ENCODE measurements around the gene IPO4. TPM values are rescaled to one million over a fixed set of nuclear protein-coding genes. Genes with fewer than 3 reads are reported as not detected.
A peak's percentile ranks its signal among the peaks of the same experiment; 100 is the strongest.

Gene IPO4
- total and polyA plus RNA-seq, 2 of the 13 experiments (the other 11 are each of a cell fraction or from before 2014, with no cell fraction given) = 39.0 to 179 TPM

DNA sequence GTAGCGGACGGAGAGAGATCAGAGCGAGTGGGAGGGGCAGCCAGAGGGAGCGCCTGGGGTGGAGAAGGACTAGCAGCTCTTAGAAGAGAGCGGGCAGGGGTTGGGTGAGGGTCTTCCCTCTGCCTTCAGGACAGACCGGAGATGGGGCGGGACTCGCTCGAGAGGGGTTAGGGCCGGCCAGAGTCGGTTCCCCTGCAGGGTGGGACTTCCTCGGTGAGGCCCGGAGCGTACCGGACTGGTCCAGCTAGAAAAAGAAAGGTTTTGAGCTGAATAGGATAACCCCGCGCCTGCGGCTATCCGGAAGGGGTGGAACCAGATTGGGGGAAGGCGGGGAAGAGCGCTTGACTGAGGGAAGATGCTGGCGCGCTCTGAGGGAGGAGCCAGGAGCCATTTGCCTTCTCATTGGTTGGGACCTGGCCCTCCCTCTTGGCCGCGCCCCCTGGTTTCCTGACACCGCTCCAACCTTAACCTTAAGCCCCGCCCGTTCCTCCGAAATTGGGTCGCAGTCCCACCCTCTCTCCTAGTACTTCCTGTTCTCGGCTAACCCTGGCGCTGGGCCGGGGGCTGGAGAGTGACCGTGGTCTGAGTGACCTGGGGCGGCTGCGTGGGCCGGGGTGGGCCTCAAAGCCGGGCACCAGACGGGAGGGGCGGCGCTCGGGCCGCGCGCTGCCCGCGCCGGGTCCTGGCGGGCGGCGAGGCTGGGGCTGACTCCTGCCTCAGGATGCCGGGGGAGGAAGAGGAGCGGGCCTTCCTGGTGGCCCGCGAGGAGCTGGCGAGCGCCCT is 41.4 kb downstream of the IPO4 start, which contains the start of gene RNF31 (continued):
- TF ChIP-seq, protein P1, sequence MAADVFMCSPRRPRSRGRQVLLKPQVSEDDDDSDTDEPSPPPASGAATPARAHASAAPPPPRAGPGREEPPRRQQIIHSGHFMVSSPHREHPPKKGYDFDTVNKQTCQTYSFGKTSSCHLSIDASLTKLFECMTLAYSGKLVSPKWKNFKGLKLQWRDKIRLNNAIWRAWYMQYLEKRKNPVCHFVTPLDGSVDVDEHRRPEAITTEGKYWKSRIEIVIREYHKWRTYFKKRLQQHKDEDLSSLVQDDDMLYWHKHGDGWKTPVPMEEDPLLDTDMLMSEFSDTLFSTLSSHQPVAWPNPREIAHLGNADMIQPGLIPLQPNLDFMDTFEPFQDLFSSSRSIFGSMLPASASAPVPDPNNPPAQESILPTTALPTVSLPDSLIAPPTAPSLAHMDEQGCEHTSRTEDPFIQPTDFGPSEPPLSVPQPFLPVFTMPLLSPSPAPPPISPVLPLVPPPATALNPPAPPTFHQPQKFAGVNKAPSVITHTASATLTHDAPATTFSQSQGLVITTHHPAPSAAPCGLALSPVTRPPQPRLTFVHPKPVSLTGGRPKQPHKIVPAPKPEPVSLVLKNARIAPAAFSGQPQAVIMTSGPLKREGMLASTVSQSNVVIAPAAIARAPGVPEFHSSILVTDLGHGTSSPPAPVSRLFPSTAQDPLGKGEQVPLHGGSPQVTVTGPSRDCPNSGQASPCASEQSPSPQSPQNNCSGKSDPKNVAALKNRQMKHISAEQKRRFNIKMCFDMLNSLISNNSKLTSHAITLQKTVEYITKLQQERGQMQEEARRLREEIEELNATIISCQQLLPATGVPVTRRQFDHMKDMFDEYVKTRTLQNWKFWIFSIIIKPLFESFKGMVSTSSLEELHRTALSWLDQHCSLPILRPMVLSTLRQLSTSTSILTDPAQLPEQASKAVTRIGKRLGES (CRISPR knock-in tag; IDR thresholded peaks at IDR 0.05; ENCODE audit: borderline replicate concordance) = peak; percentile 87; the same call in 1 of the 2 replicates
- TF ChIP-seq ZBTB8A (CRISPR knock-in tag; IDR thresholded peaks at IDR 0.05; ENCODE audit: borderline replicate concordance, low read depth) (no peak; the same call in none of the 2 replicates), DNMT1 (CRISPR knock-in tag; IDR thresholded peaks at IDR 0.05) (0 out of 2 replicates have a peak, but pooled peaks have one; percentile 18), ZNF703 (CRISPR knock-in tag; IDR thresholded peaks at IDR 0.05; ENCODE audit: borderline replicate concordance) (no peak), KLF6 (CRISPR knock-in tag; IDR thresholded peaks at IDR 0.05) (peak; percentile 48), KAT7 (CRISPR knock-in tag; IDR thresholded peaks at IDR 0.05; ENCODE audit: borderline replicate concordance) (peak; percentile 82), DMAP1 (CRISPR knock-in tag; IDR thresholded peaks at IDR 0.05) (no peak; the same call in none of the 2 replicates), TOPORS (CRISPR knock-in tag; IDR thresholded peaks at IDR 0.05) (peak; percentile 87; the same call in 1 of the 2 replicates), RFX5 (IDR thresholded peaks at IDR 0.05; ENCODE audit: low read depth, low read length) (peak; percentile 26; the same call in 1 of the 2 replicates), KLF12 (CRISPR knock-in tag; IDR thresholded peaks at IDR 0.05; ENCODE audit: borderline replicate concordance) (no peak; the same call in 1 of the 2 replicates), CENPT (CRISPR knock-in tag; IDR thresholded peaks at IDR 0.05; ENCODE audit: low read depth) (0 out of 2 replicates have a peak, but pooled peaks have one; percentile 70), ZNF619 (CRISPR knock-in tag; IDR thresholded peaks at IDR 0.05) (peak; percentile 95), HNRNPH1 (optimal IDR thresholded peaks at IDR 0.05; ENCODE audit: low read depth, low read length) (peak; percentile 86), ERF (CRISPR knock-in tag; IDR thresholded peaks at IDR 0.05) (no peak), ETV5 (CRISPR knock-in tag; IDR thresholded peaks at IDR 0.05; ENCODE audit: borderline replicate concordance) (peak; percentile 67), IRF2 (CRISPR knock-in tag; IDR thresholded peaks at IDR 0.05) (0 out of 2 replicates have a peak, but pooled peaks have one; percentile 71), ZFP82 (CRISPR knock-in tag; IDR thresholded peaks at IDR 0.05; ENCODE audit: borderline replicate concordance) (no peak)
- TF ChIP-seq, protein P2, sequence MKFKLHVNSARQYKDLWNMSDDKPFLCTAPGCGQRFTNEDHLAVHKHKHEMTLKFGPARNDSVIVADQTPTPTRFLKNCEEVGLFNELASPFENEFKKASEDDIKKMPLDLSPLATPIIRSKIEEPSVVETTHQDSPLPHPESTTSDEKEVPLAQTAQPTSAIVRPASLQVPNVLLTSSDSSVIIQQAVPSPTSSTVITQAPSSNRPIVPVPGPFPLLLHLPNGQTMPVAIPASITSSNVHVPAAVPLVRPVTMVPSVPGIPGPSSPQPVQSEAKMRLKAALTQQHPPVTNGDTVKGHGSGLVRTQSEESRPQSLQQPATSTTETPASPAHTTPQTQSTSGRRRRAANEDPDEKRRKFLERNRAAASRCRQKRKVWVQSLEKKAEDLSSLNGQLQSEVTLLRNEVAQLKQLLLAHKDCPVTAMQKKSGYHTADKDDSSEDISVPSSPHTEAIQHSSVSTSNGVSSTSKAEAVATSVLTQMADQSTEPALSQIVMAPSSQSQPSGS (CRISPR knock-in tag; IDR thresholded peaks at IDR 0.05) = no peak; the same call in 1 of the 2 replicates
- TF ChIP-seq, protein P3, sequence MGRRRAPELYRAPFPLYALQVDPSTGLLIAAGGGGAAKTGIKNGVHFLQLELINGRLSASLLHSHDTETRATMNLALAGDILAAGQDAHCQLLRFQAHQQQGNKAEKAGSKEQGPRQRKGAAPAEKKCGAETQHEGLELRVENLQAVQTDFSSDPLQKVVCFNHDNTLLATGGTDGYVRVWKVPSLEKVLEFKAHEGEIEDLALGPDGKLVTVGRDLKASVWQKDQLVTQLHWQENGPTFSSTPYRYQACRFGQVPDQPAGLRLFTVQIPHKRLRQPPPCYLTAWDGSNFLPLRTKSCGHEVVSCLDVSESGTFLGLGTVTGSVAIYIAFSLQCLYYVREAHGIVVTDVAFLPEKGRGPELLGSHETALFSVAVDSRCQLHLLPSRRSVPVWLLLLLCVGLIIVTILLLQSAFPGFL (CRISPR knock-in tag; IDR thresholded peaks at IDR 0.05) = peak; percentile 93; the same call in 1 of the 2 replicates
- TF ChIP-seq, protein P4, sequence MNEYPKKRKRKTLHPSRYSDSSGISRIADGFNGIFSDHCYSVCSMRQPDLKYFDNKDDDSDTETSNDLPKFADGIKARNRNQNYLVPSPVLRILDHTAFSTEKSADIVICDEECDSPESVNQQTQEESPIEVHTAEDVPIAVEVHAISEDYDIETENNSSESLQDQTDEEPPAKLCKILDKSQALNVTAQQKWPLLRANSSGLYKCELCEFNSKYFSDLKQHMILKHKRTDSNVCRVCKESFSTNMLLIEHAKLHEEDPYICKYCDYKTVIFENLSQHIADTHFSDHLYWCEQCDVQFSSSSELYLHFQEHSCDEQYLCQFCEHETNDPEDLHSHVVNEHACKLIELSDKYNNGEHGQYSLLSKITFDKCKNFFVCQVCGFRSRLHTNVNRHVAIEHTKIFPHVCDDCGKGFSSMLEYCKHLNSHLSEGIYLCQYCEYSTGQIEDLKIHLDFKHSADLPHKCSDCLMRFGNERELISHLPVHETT (CRISPR knock-in tag; conservative IDR thresholded peaks at IDR 0.05) = no peak; the same call in 1 of the 2 replicates

Measured in HepG2 (cell line).